GM12891 (cell line): Measurements from ENCODE around the gene GDF15.

ENCODE experiments used
- POLR2A ChIP-seq: IDR thresholded peaks from 2 replicates; pipeline ENCODE4 v1.6.1; 2011; ENCODE audit warnings: low read depth, low read length, control low read depth
- POLR2AphosphoS5 ChIP-seq: IDR thresholded peaks from 2 replicates; pipeline ENCODE4 v1.6.1; 2011; ENCODE audit warnings: low read depth, low read length, control low read depth
- POU2F2 ChIP-seq: IDR thresholded peaks from 2 replicates; pipeline ENCODE4 v1.6.1; 2011; ENCODE audit warnings: low read depth, mild to moderate bottlenecking, control low read depth, low read length, moderate library complexity
- SPI1 ChIP-seq: IDR thresholded peaks from 2 replicates; pipeline ENCODE4 v1.6.1; 2011; ENCODE audit warnings: low read depth, low read length, control low read depth
- TAF1 ChIP-seq: IDR thresholded peaks from 2 replicates; pipeline ENCODE4 v1.6.1; 2011; ENCODE audit warnings: low read depth, low read length, control low read depth

GRCh38 chr19:18340990-18341868 is 44.7 kb upstream of the GDF15 start:
- TF ChIP-seq POLR2AphosphoS5: no peak; the same call in 1 of the 2 replicates
- peak; percentile 54; the same call in 1 of the 2 replicates for TF ChIP-seq POLR2A
- no peak; the same call in 1 of the 2 replicates for TF ChIP-seq TAF1
- TF ChIP-seq SPI1: no peak; the same call in 1 of the 2 replicates
- TF ChIP-seq POU2F2: peak; percentile 44; the same call in 1 of the 2 replicates
